Medulla oblongata (tissue), 1 donor: Measurements from ENCODE around the gene SF3B1.

Source experiments
- DNase-seq: peaks from one replicate; pipeline ENCODE4 v3.0.0-alpha.2; 2015; ENCODE audit errors: extremely low spot score

SF3B1 gene

DNA sequence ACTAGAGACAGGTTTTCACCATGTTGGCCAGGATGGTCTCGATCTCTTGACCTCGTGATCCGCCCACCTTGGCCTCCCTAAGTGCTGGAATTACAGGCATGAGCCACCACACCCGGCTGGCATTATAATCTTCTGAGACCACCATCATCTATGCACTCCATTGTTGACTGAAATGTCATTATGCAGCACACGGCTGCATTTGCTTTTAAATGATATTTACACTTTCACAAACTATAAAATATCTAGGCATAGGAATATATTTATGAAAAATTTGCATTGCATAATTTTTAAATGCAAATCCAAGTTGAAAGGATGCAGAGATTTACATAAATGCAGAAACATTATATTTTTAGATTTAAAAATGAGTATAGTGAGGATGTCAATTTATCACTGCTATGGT, 94.2 kb downstream of the SF3B1 start:
- DNase-seq, result no peak
